ENCODE results near the gene ZBTB40.

Gene ZBTB40

GRCh38 chr1:22562584-22563583 is 111.2 kb downstream of the ZBTB40 start, which contains the start of gene EPHA8:
TSS of gene EPHA8 (plus strand) at chr1:22563489. CDS start at chr1:22563636, 147 bp downstream.
- Histone ChIP-seq H3K27ac (ENCODE audit: insufficient read depth, low read length, poor library complexity, severe bottlenecking) (no peak within 1 kb of the TSS), H3K36me3 (ENCODE audit: control insufficient read depth, insufficient read depth, low read length) (no peaks in the 10 kb centered on the region), H3K27me3 (replicated peaks; ENCODE audit: control insufficient read depth, insufficient read depth, low read length, poor library complexity, severe bottlenecking) (peaks cover 24% of the 10 kb centered on the region), H3K4me3 (ENCODE audit: insufficient read depth, low read depth, low read length, poor library complexity, severe bottlenecking) (no peak within 1 kb of the TSS), H3K4me1 (ENCODE audit: control insufficient read depth, insufficient read depth, low read length, poor library complexity, severe bottlenecking) (no peaks in the 10 kb centered on the region), H3K9me3 (ENCODE audit: control insufficient read depth, low read length) (no peaks in the 10 kb centered on the region)
- DNase-seq, result no peak

GRCh38 chr1:22563671-22564602 is 112.3 kb downstream of the ZBTB40 start:
- Histone ChIP-seq H3K9me3 (ENCODE audit: control insufficient read depth, low read length) (no peaks in the 10 kb centered on the region), H3K27me3 (replicated peaks; ENCODE audit: control insufficient read depth, insufficient read depth, low read length, poor library complexity, severe bottlenecking) (peaks cover 24% of the 10 kb centered on the region), H3K27ac (ENCODE audit: insufficient read depth, low read length, poor library complexity, severe bottlenecking) (no peak overlapping the region), H3K4me1 (ENCODE audit: control insufficient read depth, insufficient read depth, low read length, poor library complexity, severe bottlenecking) (no peaks in the 10 kb centered on the region), H3K36me3 (ENCODE audit: control insufficient read depth, insufficient read depth, low read length) (no peaks in the 10 kb centered on the region), H3K4me3 (ENCODE audit: insufficient read depth, low read depth, low read length, poor library complexity, severe bottlenecking) (no peak overlapping the region)
- DNase-seq, result no peak

GRCh38 chr1:22566161-22566560 is 114.5 kb downstream of the ZBTB40 start:
- peaks cover 24% of the 10 kb centered on the region for H3K27me3 ChIP-seq (replicated peaks; ENCODE audit: control insufficient read depth, insufficient read depth, low read length, poor library complexity, severe bottlenecking)
- no peaks in the 10 kb centered on the region for H3K36me3 ChIP-seq (ENCODE audit: control insufficient read depth, insufficient read depth, low read length)
- no peak overlapping the region for H3K27ac ChIP-seq (ENCODE audit: insufficient read depth, low read length, poor library complexity, severe bottlenecking)
- H3K9me3 ChIP-seq (ENCODE audit: control insufficient read depth, low read length), result no peaks in the 10 kb centered on the region
- DNase-seq, result no peak
- H3K4me1 ChIP-seq (ENCODE audit: control insufficient read depth, insufficient read depth, low read length, poor library complexity, severe bottlenecking), result no peaks in the 10 kb centered on the region
- no peak overlapping the region for H3K4me3 ChIP-seq (ENCODE audit: insufficient read depth, low read depth, low read length, poor library complexity, severe bottlenecking)

GRCh38 chr1:22567197-22567596 is 115.5 kb downstream of the ZBTB40 start:
- Histone ChIP-seq H3K36me3 (ENCODE audit: control insufficient read depth, insufficient read depth, low read length) (no peaks in the 10 kb centered on the region), H3K27me3 (replicated peaks; ENCODE audit: control insufficient read depth, insufficient read depth, low read length, poor library complexity, severe bottlenecking) (peaks cover 18% of the 10 kb centered on the region), H3K4me3 (ENCODE audit: insufficient read depth, low read depth, low read length, poor library complexity, severe bottlenecking) (no peak overlapping the region), H3K4me1 (ENCODE audit: control insufficient read depth, insufficient read depth, low read length, poor library complexity, severe bottlenecking) (no peaks in the 10 kb centered on the region), H3K27ac (ENCODE audit: insufficient read depth, low read length, poor library complexity, severe bottlenecking) (no peak overlapping the region), H3K9me3 (ENCODE audit: control insufficient read depth, low read length) (no peaks in the 10 kb centered on the region)
- no peak for DNase-seq

GRCh38 chr1:22567994-22568393 is 116.3 kb downstream of the ZBTB40 start:
- no peaks in the 10 kb centered on the region for H3K9me3 ChIP-seq (ENCODE audit: control insufficient read depth, low read length)
- peaks cover 10% of the 10 kb centered on the region for H3K27me3 ChIP-seq (replicated peaks; ENCODE audit: control insufficient read depth, insufficient read depth, low read length, poor library complexity, severe bottlenecking)
- H3K27ac ChIP-seq (ENCODE audit: insufficient read depth, low read length, poor library complexity, severe bottlenecking), result no peak overlapping the region
- no peaks in the 10 kb centered on the region for H3K36me3 ChIP-seq (ENCODE audit: control insufficient read depth, insufficient read depth, low read length)
- DNase-seq, result no peak
- no peaks in the 10 kb centered on the region for H3K4me1 ChIP-seq (ENCODE audit: control insufficient read depth, insufficient read depth, low read length, poor library complexity, severe bottlenecking)
- no peak overlapping the region for H3K4me3 ChIP-seq (ENCODE audit: insufficient read depth, low read depth, low read length, poor library complexity, severe bottlenecking)

- Histone ChIP-seq H3K9me3 (ENCODE audit: control insufficient read depth, low read length) (no peaks in the 10 kb centered on the region), H3K27me3 (replicated peaks; ENCODE audit: control insufficient read depth, insufficient read depth, low read length, poor library complexity, severe bottlenecking) (peaks cover 7% of the 10 kb centered on the region), H3K4me1 (ENCODE audit: control insufficient read depth, insufficient read depth, low read length, poor library complexity, severe bottlenecking) (no peaks in the 10 kb centered on the region), H3K36me3 (ENCODE audit: control insufficient read depth, insufficient read depth, low read length) (no peaks in the 10 kb centered on the region), H3K27ac (ENCODE audit: insufficient read depth, low read length, poor library complexity, severe bottlenecking) (no peak overlapping the region), H3K4me3 (ENCODE audit: insufficient read depth, low read depth, low read length, poor library complexity, severe bottlenecking) (no peak overlapping the region)
- DNase-seq, result no peak
Observed at GRCh38 chr1:22569269-22569668, 117.6 kb downstream of the ZBTB40 start.

- DNase-seq, result no peak
- H3K4me3 ChIP-seq (ENCODE audit: insufficient read depth, low read depth, low read length, poor library complexity, severe bottlenecking), result no peak overlapping the region
- peaks cover 7% of the 10 kb centered on the region for H3K27me3 ChIP-seq (replicated peaks; ENCODE audit: control insufficient read depth, insufficient read depth, low read length, poor library complexity, severe bottlenecking)
- no peaks in the 10 kb centered on the region for H3K36me3 ChIP-seq (ENCODE audit: control insufficient read depth, insufficient read depth, low read length)
- H3K27ac ChIP-seq (ENCODE audit: insufficient read depth, low read length, poor library complexity, severe bottlenecking), result no peak overlapping the region
- H3K4me1 ChIP-seq (ENCODE audit: control insufficient read depth, insufficient read depth, low read length, poor library complexity, severe bottlenecking), result no peaks in the 10 kb centered on the region
- no peaks in the 10 kb centered on the region for H3K9me3 ChIP-seq (ENCODE audit: control insufficient read depth, low read length)
Observed at GRCh38 chr1:22570140-22570909, 118.7 kb downstream of the ZBTB40 start.

GRCh38 chr1:22572818-22573217 is 121.2 kb downstream of the ZBTB40 start:
- Histone ChIP-seq H3K27ac (ENCODE audit: insufficient read depth, low read length, poor library complexity, severe bottlenecking) (no peak overlapping the region), H3K36me3 (ENCODE audit: control insufficient read depth, insufficient read depth, low read length) (no peaks in the 10 kb centered on the region), H3K4me3 (ENCODE audit: insufficient read depth, low read depth, low read length, poor library complexity, severe bottlenecking) (no peak overlapping the region), H3K27me3 (replicated peaks; ENCODE audit: control insufficient read depth, insufficient read depth, low read length, poor library complexity, severe bottlenecking) (no peaks in the 10 kb centered on the region), H3K4me1 (ENCODE audit: control insufficient read depth, insufficient read depth, low read length, poor library complexity, severe bottlenecking) (no peaks in the 10 kb centered on the region), H3K9me3 (ENCODE audit: control insufficient read depth, low read length) (no peaks in the 10 kb centered on the region)
- no peak for DNase-seq

- DNase-seq, result no peak
- Histone ChIP-seq H3K4me1 (ENCODE audit: control insufficient read depth, insufficient read depth, low read length, poor library complexity, severe bottlenecking) (no peaks in the 10 kb centered on the region), H3K4me3 (ENCODE audit: insufficient read depth, low read depth, low read length, poor library complexity, severe bottlenecking) (no peak overlapping the region), H3K27ac (ENCODE audit: insufficient read depth, low read length, poor library complexity, severe bottlenecking) (no peak overlapping the region), H3K27me3 (replicated peaks; ENCODE audit: control insufficient read depth, insufficient read depth, low read length, poor library complexity, severe bottlenecking) (no peaks in the 10 kb centered on the region), H3K36me3 (ENCODE audit: control insufficient read depth, insufficient read depth, low read length) (no peaks in the 10 kb centered on the region), H3K9me3 (ENCODE audit: control insufficient read depth, low read length) (no peaks in the 10 kb centered on the region)
Observed at GRCh38 chr1:22573237-22573636, 121.6 kb downstream of the ZBTB40 start.
